Stimulated activated CD8-positive, alpha-beta memory T cell treated with anti-CD3 and anti-CD28 coated beads, Interleukin-7, amount 100 ng/mL, for 48 hours (primary cell): Measurements from ENCODE around the gene MSANTD2.

ENCODE experiments used
- DNase-seq, 2 donors: peaks; one replicate each; pipeline ENCODE4 v3.0.0-alpha.2; 2020; ENCODE audit warnings: low read depth in 1 of 2; ENCODE audit errors: extremely low read depth in 1 of 2

MSANTD2 gene

DNA sequence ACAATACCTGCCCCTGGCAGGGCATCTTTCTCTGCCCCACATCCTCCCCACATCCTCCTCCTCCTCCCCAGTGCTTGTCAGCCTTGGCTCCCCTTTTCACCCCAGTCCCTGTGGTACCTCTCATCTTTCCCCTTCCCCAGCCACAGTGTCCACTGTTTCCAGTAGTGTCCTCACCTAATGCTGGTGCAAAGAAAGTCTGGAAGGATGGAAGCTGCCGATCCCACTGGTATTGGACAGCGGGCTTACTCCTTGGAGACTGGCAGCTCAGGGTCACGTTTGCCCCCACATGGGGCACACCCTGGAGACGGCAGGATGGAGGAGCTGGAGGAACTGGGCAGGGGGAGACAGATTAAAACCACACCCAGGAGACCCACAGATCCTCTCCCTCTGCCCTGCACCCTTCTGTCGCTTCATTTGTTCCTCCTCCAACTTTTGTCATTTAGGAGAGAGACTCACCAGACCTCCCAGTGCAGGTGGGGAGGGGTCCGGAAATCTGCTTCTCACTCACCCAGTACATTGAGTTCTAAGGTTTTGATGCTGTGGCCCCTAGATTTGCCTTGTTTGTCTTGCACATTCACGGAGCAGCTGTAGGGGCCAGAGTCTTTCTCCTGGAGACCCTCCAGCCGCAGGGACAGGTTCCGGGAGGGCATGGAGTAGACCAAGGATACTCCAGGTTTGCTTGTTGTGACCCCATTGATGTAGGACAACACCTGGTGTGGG is 44.0 kb downstream of the MSANTD2 start:
- DNase-seq = no peak

DNA sequence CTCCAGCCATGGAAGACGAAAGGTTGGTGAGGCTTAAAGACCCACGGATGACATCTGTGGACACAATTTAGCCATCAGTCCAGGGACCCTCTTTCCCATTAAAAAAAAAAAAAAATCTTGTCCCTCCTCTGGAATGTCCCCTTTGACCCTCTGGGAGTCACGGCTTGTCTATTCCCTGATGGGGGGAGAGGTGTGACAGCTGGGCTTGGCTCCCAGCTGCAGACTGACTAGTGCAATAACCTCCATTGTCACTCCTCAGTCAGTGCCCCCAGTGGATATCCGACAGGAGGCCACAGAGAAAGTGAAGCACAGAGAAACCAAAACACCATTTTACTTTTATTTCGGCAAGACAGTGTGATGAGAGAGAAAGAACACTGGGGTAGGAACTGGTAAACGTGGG is 45.5 kb downstream of the MSANTD2 start:
- no peak for DNase-seq

DNA sequence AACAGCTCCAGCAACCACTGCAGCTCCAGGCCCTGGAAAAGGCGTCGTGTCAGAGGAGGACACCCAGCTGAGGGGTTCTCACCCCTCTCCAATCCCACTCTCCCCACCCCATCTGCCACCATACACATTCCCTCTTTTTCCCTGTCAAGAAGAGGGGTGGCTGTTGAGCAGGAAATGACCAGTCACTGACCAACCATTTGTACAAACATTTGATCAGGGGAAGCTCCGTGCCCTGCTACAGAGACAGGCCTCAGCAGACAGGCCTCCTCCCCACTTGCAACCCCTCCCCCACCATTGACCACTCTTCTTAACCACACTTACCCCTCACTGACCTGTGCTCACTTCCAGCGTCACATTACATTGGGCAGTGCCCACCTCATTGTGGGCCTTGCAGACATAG is 45.9 kb downstream of the MSANTD2 start:
- no peak for DNase-seq

DNA sequence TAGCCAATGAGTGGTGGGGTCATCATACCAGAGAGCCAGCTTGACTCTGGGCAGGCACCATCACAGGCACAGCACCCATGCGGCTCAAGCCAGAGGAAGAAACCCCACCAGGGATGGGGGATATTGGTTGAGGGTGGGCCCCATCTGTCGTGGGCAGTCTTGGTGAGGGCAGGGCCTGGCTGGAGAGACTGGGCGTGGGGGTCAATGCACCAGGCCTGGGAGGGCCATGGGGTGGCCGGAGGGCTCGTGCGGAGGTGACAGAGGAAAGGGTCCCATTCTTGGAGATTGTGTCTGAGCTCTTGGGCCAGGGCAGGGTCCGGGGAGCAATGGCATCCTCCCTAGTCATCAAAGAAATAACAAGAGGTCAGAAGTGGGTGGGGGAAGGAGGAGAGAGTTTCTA is 46.6 kb downstream of the MSANTD2 start:
- DNase-seq = no peak

DNA sequence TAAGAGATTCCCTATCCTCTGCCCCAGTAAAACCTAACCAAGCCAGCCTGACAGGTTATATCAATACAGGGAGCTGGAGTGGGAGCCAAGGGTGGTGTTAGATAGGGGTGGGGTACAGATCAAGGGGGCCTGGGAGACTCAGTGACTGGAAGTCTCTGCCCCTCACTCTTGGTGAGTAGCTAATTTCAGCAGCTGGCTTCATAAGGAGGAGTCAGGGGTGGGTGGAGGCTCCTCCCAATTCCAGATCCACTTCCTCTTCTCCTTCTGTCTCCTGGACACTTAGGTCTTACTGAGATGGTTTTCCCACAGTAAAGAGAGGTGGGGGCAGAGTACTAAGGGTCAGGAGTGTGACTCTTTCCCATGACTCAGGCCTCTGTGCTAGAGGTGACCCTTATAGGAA is 47.0 kb downstream of the MSANTD2 start:
- no peak for DNase-seq

DNA sequence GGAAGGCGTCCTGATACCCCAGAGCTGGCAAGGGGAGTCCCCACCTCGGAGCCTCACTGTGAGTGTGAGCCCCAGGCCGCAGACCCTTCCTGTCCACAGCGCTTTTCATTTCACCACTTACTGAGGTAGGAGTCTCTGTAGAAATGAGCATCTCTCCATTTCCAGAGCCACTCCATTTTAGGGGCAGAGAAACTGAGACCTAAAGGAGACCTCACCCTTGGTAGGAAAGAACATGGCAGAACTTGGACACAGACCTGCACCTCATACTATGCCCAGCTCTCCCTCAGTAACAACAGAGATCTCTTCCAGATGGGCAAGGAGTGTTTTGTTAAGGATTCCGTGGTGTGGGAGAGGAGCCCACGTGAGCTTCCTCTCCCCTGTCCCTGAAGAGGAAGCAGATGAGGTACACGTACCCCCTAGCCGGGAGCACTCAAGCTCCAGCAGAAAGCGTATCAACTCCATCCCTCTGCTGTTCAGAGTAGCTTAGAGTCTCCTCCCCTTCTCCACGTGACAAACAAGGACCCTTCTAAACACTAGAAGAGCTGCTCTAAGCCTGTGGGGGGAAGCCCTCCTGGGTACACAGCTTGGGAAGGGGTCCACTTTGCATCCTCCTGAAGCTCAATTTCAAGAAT is 47.6 kb downstream of the MSANTD2 start:
- DNase-seq = no peak

DNA sequence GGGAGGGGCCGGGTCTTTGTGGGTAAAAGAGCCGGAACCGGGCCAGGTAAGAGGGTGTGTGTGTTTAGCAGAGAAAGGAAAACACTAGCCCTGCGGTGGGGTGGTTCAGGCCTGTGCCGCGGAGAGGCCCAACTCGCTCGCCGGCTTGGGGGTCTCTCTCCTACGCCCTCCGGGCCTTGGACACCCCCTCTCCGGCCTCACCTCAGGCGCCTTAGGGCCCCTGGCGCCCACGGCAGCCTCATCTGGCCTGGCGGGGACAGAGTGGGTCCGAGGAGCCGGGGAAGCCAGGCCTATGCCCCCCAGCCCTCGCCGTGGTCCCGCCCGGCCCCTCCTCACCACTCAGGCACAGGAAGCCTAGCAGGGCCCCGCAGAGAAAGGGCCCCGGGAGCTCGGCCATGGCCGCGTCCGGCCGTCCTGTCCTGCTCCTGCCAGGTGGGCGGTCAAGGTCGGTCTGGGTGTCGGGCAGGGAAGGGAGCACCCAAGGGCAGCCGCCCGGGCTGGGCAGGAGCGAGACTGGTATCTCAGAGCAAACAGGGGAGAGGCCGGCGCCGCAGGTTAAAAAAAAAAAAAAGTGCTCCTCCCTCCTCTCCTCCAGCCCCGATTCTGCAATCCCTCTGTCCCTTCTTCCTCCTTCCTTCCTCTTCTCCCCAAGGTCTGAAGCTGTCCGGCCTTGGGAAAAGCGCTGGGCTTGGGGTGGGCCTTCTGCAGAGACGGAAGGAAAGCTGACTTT is 48.3 kb downstream of the MSANTD2 start, which contains the start of gene VSIG2:
VSIG2 (minus strand) TSS at position 515 of the 730 bp plus-strand sequence; CDS start at position 397, 118 bp downstream.
- DNase-seq = no peak

DNA sequence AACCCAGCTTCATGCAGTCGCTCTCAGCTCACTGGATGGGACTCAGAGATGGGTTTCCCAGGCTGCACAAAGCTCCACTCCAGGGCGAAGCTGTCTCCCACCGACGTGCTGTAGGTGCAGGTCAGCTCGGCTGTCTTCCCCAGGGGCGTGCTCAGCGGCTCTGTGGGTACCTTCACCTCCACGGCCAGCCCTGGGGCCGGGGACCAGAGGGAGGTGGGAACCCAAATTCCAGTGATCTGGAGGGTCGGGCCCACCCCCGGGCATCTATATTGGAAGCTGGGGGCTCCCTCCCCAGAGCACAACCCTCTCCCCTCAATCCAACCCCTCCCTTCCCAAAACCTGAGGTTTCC is 48.8 kb downstream of the MSANTD2 start:
- no peak for DNase-seq

DNA sequence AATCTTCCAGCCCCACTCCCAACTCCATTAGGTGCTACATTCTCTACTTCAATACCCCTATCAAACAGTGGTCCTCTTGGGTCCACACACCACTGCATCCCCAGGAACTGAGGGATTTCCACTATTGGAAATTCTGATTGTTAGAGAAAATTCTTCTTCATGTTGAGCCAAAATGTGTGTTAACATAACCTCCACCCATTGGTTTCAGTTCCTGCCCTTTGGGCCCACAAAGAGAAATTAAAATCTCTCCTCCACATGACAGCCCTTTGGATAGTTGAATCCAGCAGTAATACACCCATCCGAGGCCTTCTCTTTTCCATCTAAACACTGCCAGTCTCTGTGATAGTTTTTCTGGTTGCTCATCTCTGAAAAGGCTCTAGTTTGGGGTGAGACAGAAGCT is 50.3 kb downstream of the MSANTD2 start:
- no peak for DNase-seq

DNA sequence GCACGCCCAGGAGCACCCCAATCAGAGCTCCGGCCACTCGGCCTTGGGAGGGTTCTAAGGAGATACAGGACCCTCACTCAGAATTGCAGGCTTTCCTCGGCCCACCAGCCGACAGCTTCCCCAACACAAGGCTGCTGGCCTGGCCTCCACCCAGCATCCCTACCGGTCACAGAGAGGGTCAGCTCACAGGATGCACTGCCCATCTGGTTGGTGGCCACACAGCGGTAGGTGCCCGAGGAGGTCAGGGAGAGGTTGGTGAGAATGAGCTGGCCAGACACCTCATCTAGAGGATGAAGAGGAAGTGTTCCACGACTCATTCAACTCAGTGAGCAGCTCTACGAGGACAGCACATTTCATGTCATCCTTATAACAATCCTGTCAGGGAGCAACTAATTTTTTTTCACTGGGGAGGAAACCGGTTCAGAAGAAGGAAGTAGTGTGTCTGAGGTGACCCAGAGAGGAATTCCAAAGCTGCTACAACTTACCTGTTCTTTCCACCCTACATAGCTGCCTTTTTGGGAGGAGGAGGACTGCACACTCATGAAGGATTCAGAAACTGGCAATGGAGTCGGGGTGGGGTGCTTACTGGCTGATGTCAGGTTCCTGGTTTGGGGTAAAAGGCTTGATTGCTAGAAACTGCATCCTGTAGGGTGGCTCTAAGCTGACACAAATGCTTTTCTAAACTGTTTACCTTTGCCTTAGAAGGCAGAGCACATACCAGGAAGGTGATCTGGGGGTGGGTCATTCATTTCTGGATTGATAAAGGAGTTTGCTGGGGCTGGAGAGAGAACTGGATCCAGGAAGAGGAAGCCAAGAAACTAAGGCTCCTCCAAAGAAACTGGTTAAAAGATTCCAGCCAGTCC is 51.5 kb downstream of the MSANTD2 start:
- DNase-seq = no peak

DNA sequence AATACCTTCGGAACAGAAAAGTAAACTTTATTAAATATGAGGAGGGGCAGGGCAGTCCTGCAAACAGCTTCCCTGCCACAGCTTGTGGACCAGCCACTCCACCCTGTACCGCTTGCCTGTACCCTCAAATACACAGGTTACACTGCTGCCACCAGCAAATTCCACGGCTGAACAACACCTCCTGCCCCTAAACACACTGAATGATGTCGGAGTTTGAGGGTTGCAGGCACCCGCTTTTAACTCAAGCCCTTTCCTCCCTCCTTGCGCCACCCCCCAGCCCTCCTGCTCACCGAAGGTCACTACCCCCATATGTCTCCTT is 52.1 kb downstream of the MSANTD2 start:
- DNase-seq = no peak

DNA sequence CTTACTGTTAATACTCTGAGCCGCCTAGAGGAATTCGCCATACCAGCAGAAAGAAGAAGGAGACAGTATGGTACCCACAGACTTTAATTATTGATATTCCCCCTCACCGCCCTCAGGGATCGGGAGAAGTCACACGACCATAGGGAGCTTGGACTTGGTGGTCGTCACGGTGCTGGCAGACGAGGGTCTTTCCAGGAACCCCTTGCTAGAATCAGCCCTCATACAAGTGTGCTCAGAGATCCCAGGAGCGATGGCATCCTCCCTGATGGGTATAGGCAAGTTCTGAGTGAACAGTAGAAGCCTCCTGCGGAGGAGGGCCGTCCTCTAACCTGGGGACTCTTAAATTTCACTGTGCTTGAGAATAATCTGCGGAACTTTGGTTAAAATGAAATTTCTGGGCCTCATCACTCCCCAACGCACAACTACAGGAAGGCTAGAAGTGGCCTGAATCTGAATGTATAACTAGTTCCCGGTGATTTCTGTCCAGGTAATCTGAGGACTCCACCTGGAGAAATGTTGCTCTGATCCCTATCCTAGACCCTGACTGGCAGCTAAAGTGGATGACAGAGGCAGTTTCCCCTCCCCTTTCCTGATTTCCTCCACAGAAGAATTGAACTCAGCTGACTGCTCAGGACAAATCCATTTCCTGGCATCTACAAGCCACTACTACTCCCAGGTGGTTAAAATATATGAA is 52.7 kb downstream of the MSANTD2 start:
- no peak for DNase-seq

DNA sequence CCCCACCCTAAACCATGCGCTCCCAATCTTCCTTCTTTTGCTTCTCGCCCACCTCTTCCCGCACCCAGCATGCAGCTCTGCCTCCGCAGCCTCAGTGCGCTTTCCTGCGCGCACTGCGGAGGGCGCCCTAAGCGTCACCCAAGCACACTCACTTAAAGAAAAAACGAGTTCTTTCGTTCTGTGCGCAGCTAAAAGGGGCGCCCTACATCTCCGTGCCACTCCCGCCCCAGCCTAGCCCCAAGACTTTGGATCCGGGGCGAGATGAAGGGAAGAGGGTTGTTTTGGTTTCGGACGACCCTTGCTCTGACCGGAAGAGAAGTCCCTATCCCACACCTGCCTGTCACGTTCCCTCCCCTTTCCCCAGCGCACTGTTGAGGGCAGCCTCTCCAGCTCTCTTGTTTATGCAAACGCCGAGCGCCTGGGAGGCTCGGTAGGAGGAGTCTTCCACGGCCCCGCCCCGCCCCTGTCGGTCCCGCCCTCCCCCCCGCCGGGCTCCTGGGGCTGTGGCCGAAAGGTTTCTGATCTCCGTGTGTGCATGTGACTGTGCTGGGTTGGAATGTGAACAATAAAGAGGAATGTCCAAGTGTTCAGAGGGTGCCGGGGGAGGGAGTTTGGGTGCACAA is 53.5 kb downstream of the MSANTD2 start:
- peak; percentile 50 to 60 for DNase-seq

DNA sequence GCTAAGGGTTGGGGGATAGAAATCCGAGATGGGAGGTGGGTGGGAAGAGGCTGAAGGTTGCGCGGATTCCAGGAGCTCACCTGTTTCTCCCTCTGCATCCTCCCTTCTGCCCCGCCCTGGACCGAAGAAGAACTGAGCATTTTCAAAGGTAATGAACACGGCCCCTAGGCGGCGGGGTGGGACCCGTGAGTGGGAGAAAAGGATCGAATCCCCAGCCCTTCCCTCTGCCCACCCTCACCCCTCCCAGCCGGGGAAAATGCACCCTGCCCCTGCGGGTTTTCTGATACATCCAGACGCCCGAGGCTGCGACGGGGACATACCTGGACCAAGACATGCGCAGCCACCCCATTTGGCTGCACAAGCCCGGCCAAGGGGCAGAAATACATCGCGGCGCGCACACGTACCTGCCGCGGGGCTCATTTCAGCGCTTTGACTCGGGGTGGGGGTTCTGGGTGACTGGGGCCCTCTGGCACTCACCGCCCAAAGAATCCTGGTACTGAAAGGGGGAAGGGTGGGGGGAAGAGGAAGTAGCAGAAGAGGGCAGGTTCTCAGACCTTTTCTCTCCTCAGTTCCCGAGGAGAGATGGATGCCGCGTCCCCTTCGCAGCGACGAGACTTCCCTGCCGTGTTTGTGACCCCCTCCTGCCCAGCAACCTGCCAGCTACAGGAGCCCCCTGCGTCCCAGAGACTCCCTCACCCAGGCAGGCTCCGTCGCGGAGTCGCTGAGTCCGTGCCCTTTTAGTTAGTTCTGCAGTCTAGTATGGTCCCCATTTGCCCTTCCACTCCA is 54.2 kb downstream of the MSANTD2 start:
- DNase-seq = no peak

DNA sequence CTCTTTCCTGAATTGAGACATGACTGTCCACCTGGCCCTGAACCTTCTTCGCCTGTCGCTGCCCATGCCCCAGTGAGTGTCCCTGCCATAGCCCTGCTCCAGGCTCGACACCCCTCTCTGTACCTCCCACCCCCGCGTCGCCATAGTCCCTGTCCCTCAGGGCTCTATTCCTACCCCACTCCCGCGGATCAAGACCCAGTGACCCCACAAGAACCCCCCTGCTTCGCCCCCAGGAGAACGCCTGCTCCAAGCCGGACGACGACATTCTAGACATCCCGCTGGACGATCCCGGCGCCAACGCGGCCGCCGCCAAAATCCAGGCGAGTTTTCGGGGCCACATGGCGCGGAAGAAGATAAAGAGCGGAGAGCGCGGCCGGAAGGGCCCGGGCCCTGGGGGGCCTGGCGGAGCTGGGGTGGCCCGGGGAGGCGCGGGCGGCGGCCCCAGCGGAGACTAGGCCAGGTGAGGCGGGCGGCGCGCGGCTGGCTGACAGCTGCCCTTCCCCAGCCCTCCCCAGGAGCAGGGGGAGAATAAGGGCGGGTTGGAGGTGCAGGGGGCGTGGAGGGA is 54.9 kb downstream of the MSANTD2 start:
- DNase-seq = no peak

DNA sequence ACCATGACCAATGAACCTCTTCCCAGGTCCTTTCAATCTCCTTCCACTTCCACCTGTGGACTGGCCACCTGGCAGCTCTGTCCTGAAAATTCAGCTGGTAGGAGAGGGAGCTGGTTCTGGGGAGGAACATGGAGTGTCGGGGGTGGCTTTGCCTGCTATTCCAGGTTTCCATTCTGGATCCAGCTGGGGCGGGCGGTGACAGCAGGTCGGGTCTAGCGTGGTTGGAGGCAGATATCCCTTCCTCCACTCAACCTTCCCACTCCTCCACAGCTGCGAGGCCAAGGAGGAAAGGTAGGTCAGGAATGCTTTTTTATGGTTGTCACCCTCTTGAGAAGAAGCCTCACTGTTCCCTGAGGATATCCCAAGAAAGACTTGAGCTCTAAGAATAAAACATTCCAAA is 57.2 kb downstream of the MSANTD2 start:
- DNase-seq = no peak

DNA sequence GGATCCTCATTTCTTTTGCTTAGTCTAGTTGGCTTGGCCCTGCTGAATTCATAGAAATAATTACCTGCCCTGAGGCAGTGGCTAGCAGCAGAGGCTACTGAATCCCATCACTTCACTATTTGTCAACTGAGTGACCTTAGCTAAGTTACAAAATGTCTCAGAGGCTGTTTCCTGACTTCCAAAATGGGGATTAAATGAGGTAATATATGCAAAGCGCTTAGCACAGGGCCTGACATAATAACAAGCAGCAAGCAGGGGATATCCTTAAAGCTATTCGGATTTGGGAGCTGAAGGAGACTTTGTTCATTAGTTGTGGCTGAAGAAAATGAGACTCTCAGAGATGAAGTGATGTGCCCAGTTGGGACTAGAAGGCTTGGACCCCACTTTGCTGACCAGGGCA is 57.7 kb downstream of the MSANTD2 start:
- DNase-seq = no peak

DNA sequence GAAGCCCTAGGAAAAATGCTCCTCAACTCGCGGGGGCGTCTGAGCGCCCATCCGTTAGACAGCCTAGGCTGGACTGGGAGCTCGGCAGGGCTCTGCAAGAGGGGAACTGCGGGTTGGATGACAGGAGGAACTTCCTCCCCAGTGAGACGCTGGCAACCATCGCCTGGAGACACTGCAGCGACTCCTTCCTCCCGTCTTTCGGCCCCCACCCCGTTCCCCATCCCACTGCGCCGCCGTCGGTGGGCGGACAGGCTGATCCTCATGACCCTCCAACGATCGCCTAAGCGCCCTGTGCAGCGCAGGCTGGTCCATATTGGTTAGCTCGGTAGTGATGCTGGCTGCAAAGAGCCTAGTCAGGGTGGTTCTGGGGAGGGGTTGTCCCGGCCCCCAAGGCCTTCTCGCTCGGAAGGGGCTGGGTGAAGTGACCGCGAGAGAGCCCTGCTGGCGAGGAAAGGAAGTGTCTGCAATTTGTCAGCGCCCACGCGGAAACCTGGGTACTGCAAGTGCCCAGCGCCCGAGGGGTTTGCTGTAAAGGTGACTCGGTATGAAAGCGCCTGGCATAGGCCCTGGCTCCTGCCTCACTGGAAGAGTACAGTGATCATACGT is 59.8 kb downstream of the MSANTD2 start:
- peak in 1 of 2 donors; percentile 42 for DNase-seq
